ENCODE measurements around the gene SPINK9. TPM values are rescaled to one million over a fixed set of nuclear protein-coding genes. Genes with fewer than 3 reads are reported as not detected.

Gene SPINK9
- total RNA-seq (2021; ENCODE audit: unreplicated experiment) (not detected), Bru-seq, nascent RNA (not detected), BruChase-seq, experiment 1, labeled RNA remaining after a 6-hour chase (not detected), BruChase-seq, experiment 2, labeled RNA remaining after a 2-hour chase (not detected)
- polyA plus RNA-seq (2012), result not detected in 2 replicates
- long read RNA-seq, result 0 reads

DNA sequence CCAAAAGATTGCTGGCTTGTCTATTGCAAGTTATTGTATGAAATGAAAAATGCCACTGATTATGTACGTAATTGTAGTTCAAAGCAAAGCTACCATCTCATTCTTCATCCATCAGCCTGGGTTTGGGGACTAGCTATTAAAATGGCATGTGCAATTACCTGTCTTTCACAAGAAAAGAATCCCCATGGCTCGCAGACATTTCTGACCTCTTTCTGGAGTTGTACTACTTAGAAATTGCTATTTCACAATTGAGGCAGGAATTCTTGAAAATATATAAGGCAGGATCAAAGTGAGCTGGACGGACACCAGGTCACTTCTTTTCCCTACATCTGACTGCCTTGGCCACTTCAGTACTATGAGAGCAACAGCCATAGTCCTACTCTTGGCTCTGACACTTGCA lies at the start of gene SPINK9:
SPINK9 (plus strand) TSS at position 301 of the 400 bp plus-strand sequence; CDS start at position 356, 55 bp downstream.
- ChIA-PET POLR2A (no interaction called here), RAD21 (ENCODE audit: low non-redundant PET in 1 of 2, low total read pairs in 2 of 2, uncharacterized antibody in 2 of 2, unreplicated experiment in 2 of 2) (no interaction called here), CTCF (interaction anchor here (1.2 kb wide), 1 partner anchor 396 kb away, joined by 3 read pairs; no protein-coding TSS in a partner anchor)
- ATAC-seq (no peak), DNase-seq (ENCODE audit: low read depth, low spot score) (no peak)
- TF ChIP-seq FOSL1 (IDR thresholded peaks at IDR 0.05; ENCODE audit: low read depth), result no peak
- no peak for TF ChIP-seq POLR2A (IDR thresholded peaks at IDR 0.05; ENCODE audit: borderline replicate concordance, extremely low read depth, insufficient read depth, insufficient read length)
- no peak for TF ChIP-seq ZNF274 (IDR thresholded peaks at IDR 0.05; ENCODE audit: low read depth, low read length)
- no peak for TF ChIP-seq JUND (IDR thresholded peaks at IDR 0.05)
- no peak for TF ChIP-seq CTCF (IDR thresholded peaks at IDR 0.05 in 2 of 3, conservative IDR thresholded peaks at IDR 0.05 in 1 of 3; ENCODE audit: borderline replicate concordance in 1 of 3, insufficient read depth in 1 of 3, low read depth in 2 of 3, low read length in 2 of 3)
- TF ChIP-seq EGR1 (IDR thresholded peaks at IDR 0.05; ENCODE audit: low read depth), result no peak
- TF ChIP-seq CEBPB (IDR thresholded peaks at IDR 0.05; ENCODE audit: low read depth), result no peak
- TF ChIP-seq EZH2phosphoT487 (IDR thresholded peaks at IDR 0.05; ENCODE audit: borderline replicate concordance), result no peak
- no peak for TF ChIP-seq ZFX (IDR thresholded peaks at IDR 0.05)
- TF ChIP-seq, protein P1, sequence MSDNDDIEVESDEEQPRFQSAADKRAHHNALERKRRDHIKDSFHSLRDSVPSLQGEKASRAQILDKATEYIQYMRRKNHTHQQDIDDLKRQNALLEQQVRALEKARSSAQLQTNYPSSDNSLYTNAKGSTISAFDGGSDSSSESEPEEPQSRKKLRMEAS (IDR thresholded peaks at IDR 0.05), result no peak
- no peak for TF ChIP-seq ELF1 (IDR thresholded peaks at IDR 0.05; ENCODE audit: borderline replicate concordance, low read depth)
- no peak for TF ChIP-seq REST (IDR thresholded peaks at IDR 0.05; ENCODE audit: low read depth)
- no peak for TF ChIP-seq YY1 (IDR thresholded peaks at IDR 0.05; ENCODE audit: extremely low read depth, insufficient replicate concordance, low read depth, low read length)
- no peak for TF ChIP-seq POLR2AphosphoS5 (IDR thresholded peaks at IDR 0.05; ENCODE audit: low read depth, low read length)
- no peak for TF ChIP-seq SP1 (IDR thresholded peaks at IDR 0.05; ENCODE audit: low read depth)
- TF ChIP-seq ZBTB33 (IDR thresholded peaks at IDR 0.05; ENCODE audit: extremely low read depth, insufficient replicate concordance, low read length), result no peak
- TF ChIP-seq SIN3A (IDR thresholded peaks at IDR 0.05; ENCODE audit: low read depth), result no peak
- no peak for TF ChIP-seq EZH2 (IDR thresholded peaks at IDR 0.05)
- BruUV-seq (replicated peaks), result no TSS peak
- H3K79me2 ChIP-seq (ENCODE audit: insufficient read depth, low read length), result no peaks in the 10 kb centered on the region
- H2AFZ ChIP-seq (ENCODE audit: low read depth, low read length, poor library complexity, severe bottlenecking), result no peak within 1 kb of the TSS
- H3K4me3 ChIP-seq (replicated peaks in 1 of 2; ENCODE audit: low read depth in 1 of 2, low read length in 2 of 2), result no peak within 1 kb of the TSS
- H3K27ac ChIP-seq (ENCODE audit: low read depth, low read length), result no peak within 1 kb of the TSS
- H3K9me2 ChIP-seq (ENCODE audit: insufficient read depth), result no peaks in the 10 kb centered on the region
- H3K9me3 ChIP-seq (ENCODE audit: control insufficient read depth in 1 of 2, insufficient read depth in 1 of 2, low read depth in 1 of 2, low read length in 2 of 2), result no peaks in the 10 kb centered on the region
- H3K4me1 ChIP-seq (ENCODE audit: control insufficient read depth in 1 of 2, insufficient read depth in 2 of 2, low read length in 2 of 2), result peaks cover 0 to 5% of the 10 kb centered on the region in 2 experiments; a peak in 1 of 4 replicates
- no peaks in the 10 kb centered on the region for H3K36me3 ChIP-seq (ENCODE audit: control insufficient read depth in 1 of 2, insufficient read depth in 2 of 2, low read length in 2 of 2)
- H3K27me3 ChIP-seq (ENCODE audit: insufficient read depth, low read length), result no peaks in the 10 kb centered on the region
- no peaks in the 10 kb centered on the region for H4K20me1 ChIP-seq (ENCODE audit: insufficient read depth)
- intact Hi-C loops (cut with micrococcal nuclease), result no loop called here
- H3K9ac ChIP-seq (ENCODE audit: low read length), result no peak within 1 kb of the TSS
- no peak within 1 kb of the TSS for H3K4me2 ChIP-seq (ENCODE audit: low read length)
